Activated B cell treated with CpG ODN at 0.5 μM for 24 hours (primary cell): ENCODE data around the gene MANBA. TPM values are rescaled to one million over a fixed set of nuclear protein-coding genes. Genes with fewer than 3 reads are reported as not detected.
"Not testable (repeated sequence)": the region's sequence is repeated elsewhere in the genome, so short reads cannot be mapped to it uniquely, and the experiment has no call there.

Experiments used
- ATAC-seq: fragments of 200-7000 bp; cut with Tn5 transposase; one replicate; pipeline ENCODE4 v1.10.0; 2021; ENCODE audit warnings: low read depth, mild to moderate bottlenecking, moderate library complexity
- CTCF ChIA-PET: fragments of 350-600 bp; sonication (Branson Sonifier 250); formaldehyde crosslinking; loops from one replicate; lab custom pipeline; 2021; ENCODE audit warnings: antibody characterized with exemption; lab: Charles Lee
- POLR2A ChIA-PET: fragments of 350-600 bp; sonication (Branson Sonifier 250); formaldehyde crosslinking; loops from one replicate; lab custom pipeline; 2021; ENCODE audit warnings: antibody characterized with exemption; lab: Charles Lee
- DNase-seq: peaks from one replicate; pipeline ENCODE4 v3.0.0; 2022
- H3K27ac Mint-ChIP-seq: one replicate; pipeline ENCODE4 v1.8.0; 2020; ENCODE audit warnings: mixed read lengths
- H3K27me3 Mint-ChIP-seq: one replicate; pipeline ENCODE4 v1.8.0; 2021; ENCODE audit warnings: mixed read lengths
- H3K36me3 Mint-ChIP-seq: one replicate; pipeline ENCODE4 v1.8.0; 2021; ENCODE audit warnings: low read depth, mixed read lengths
- H3K4me1 Mint-ChIP-seq: one replicate; pipeline ENCODE4 v1.8.0; 2021; ENCODE audit warnings: mixed read lengths
- H3K4me3 Mint-ChIP-seq: one replicate; pipeline ENCODE4 v1.8.0; 2020; ENCODE audit warnings: mild to moderate bottlenecking, mixed read lengths
- H3K9me3 Mint-ChIP-seq: one replicate; pipeline ENCODE4 v1.8.0; 2020; ENCODE audit warnings: mixed read lengths
- intact Hi-C: fragments of 100-400 bp; cut with micrococcal nuclease; formaldehyde crosslinking; loops from one replicate; pipeline ENCODE4 v1.15.1; 2024
- total RNA-seq: library from RNA; stranded (reverse); gene quantifications from 2 replicates; pipeline ENCODE4 v1.2.3, GENCODE V29; 2022
- TF ChIP-seq, protein P1 (sequence below): fragments of 200-600 bp; IDR thresholded peaks from one replicate; pipeline ENCODE4 v1.8.0; 2022; ENCODE audit warnings: antibody characterized with exemption, mild to moderate bottlenecking

MANBA gene
- total RNA-seq, 1 donor from 2014 or later, result 55.3 TPM

DNA sequence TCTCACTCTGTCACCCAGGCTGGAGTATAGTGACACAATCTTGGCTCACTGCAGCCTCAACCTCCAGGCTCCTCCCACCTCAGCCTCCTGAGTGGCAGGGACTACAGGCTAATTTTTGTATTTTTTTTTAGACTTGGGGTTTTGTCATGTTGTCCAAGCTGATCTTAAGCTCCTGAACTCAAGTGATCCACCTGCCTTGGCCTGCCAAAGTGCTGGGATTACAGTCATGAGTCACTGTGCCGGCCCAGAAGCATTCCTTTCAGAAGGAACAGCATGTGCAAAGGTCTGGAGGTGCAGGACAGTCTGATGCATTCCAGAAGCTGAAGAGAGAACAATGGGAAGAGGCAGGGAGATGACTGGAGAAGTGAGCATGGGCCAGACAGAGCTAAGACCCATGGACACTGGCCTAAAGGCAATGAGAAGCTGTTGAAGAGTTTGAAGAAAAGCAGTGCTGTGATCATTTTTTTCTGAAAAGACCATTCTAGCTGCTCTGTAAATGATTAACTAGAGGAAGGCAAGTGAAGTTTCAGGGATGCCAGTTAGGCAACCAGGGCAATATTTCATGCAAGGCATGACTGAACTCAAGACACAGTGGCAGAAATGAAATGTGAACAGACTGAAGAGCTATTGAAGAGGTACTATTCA is 43.2 kb downstream of the MANBA start:
- DNase-seq, result no peak
- no peak overlapping the region for H3K27ac Mint-ChIP-seq
- no peak overlapping the region for H3K4me3 Mint-ChIP-seq
- H3K4me1 Mint-ChIP-seq, result no peaks in the 10 kb centered on the region
- ChIA-PET POLR2A (no interaction called here), CTCF (no interaction called here)
- no peaks in the 10 kb centered on the region for H3K9me3 Mint-ChIP-seq
- no peak for ATAC-seq
- no peaks in the 10 kb centered on the region for H3K27me3 Mint-ChIP-seq
- TF ChIP-seq, protein P1, sequence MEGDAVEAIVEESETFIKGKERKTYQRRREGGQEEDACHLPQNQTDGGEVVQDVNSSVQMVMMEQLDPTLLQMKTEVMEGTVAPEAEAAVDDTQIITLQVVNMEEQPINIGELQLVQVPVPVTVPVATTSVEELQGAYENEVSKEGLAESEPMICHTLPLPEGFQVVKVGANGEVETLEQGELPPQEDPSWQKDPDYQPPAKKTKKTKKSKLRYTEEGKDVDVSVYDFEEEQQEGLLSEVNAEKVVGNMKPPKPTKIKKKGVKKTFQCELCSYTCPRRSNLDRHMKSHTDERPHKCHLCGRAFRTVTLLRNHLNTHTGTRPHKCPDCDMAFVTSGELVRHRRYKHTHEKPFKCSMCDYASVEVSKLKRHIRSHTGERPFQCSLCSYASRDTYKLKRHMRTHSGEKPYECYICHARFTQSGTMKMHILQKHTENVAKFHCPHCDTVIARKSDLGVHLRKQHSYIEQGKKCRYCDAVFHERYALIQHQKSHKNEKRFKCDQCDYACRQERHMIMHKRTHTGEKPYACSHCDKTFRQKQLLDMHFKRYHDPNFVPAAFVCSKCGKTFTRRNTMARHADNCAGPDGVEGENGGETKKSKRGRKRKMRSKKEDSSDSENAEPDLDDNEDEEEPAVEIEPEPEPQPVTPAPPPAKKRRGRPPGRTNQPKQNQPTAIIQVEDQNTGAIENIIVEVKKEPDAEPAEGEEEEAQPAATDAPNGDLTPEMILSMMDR, result no peak
- peaks cover 76% of the 10 kb centered on the region for H3K36me3 Mint-ChIP-seq
- intact Hi-C loops, result no loop called here

DNA sequence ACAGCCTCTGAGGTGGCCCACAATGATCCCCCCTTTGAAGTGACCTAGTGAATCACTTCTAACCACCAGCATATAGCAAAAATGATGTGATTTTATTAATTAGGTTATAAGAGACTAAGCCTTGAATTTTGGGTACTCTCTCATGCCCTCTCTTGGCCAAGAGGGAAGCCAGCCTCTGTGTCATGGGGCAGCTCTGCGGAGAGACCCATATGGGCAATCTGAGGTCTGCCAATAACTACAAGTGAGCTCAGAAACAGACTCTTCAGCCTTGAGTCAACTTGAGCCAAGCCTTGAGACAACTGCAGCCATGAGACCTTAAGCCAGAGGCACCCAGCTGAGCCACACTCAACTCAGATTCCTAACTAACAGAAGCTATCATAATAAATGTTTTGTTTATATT is 45.7 kb downstream of the MANBA start:
- Mint-ChIP-seq H3K36me3 (peaks cover 83% of the 10 kb centered on the region), H3K4me3 (no peak overlapping the region), H3K27ac (no peak overlapping the region), H3K9me3 (no peaks in the 10 kb centered on the region), H3K4me1 (no peaks in the 10 kb centered on the region), H3K27me3 (no peaks in the 10 kb centered on the region)
- DNase-seq (no peak), ATAC-seq (no peak)
- TF ChIP-seq, protein P1, result no peak
- intact Hi-C loops, result no loop called here
- ChIA-PET POLR2A (no interaction called here), CTCF (no interaction called here)

DNA sequence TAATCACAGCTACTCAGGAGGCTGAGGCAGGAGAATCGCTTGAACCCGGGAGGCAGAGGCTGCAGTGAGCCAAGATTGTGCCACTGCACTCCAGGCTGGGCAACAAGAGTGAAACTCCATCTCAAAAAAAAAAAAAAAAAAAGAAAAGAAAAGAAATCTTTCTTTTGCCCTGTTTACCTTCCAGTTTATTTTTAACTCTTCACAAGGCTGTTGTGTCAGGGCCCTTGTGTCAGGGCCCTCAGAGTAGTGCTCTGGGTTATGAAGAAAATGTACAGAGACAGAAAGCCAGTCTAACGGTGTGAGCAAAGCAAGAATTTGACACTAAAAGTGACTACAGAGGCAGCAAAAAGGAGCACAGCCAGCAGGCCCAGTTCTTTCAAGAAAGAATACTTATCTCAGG is 47.0 kb downstream of the MANBA start:
- H3K27ac Mint-ChIP-seq, ATAC-seq, H3K4me3 Mint-ChIP-seq, H3K4me1 Mint-ChIP-seq, H3K27me3 Mint-ChIP-seq, DNase-seq, intact Hi-C loops, CTCF ChIA-PET, H3K9me3 Mint-ChIP-seq: not testable (repeated sequence)
- peaks cover 79% of the 10 kb centered on the region for H3K36me3 Mint-ChIP-seq
- POLR2A ChIA-PET, result interaction anchor here (0.5 kb wide), 1 partner anchor 43 kb away, joined by 3 read pairs; no protein-coding TSS in a partner anchor

DNA sequence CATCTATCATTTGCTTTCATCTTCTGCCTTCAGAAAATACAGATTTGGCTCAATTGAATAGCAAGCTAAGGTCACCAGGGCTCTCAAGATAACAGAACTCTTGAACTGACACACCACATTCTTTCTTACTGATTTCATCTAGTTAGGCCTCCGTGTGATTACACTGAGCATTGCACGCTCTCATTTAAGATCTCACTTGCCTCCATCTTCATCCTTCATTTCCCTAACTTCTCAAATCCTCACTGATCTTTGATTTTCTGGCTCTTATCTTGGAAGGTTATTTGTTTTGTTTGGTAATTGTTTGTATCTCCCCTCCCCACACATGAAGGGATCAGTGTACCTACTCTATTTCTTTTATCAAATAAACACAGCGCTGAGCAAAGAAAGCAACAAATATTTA is 47.7 kb downstream of the MANBA start:
- peaks cover 77% of the 10 kb centered on the region for H3K36me3 Mint-ChIP-seq
- ATAC-seq (no peak), DNase-seq (no peak)
- no peaks in the 10 kb centered on the region for H3K4me1 Mint-ChIP-seq
- no peak overlapping the region for H3K4me3 Mint-ChIP-seq
- TF ChIP-seq, protein P1, result no peak
- ChIA-PET CTCF (no interaction called here), POLR2A (no interaction called here)
- no peaks in the 10 kb centered on the region for H3K9me3 Mint-ChIP-seq
- H3K27ac Mint-ChIP-seq, result no peak overlapping the region
- intact Hi-C loops, result no loop called here
- no peaks in the 10 kb centered on the region for H3K27me3 Mint-ChIP-seq

DNA sequence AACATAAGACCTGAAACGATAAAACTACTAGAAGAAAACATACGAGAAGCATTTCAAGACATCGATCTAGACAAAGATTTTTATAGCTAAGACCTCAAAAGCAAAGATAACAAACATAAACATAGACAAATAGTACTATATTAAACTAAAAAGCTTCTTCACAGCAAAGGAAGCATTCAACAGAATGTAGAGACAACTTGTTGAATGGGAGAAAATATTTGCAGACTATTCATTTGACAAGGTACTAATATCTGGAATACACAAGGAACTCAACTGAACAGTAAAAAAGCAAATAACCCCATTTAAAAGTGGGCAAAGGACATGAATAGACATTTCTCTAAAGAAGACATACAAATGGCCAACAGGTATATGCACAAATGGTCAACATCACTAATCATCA is 49.8 kb downstream of the MANBA start:
- H3K27me3 Mint-ChIP-seq, result no peaks in the 10 kb centered on the region
- TF ChIP-seq, protein P1, result no peak
- H3K4me3 Mint-ChIP-seq, result no peak overlapping the region
- POLR2A ChIA-PET, result no interaction called here
- CTCF ChIA-PET, result no interaction called here
- ATAC-seq, result no peak
- peaks cover 2% of the 10 kb centered on the region for H3K9me3 Mint-ChIP-seq
- no peaks in the 10 kb centered on the region for H3K4me1 Mint-ChIP-seq
- intact Hi-C loops, result no loop called here
- no peak for DNase-seq
- H3K36me3 Mint-ChIP-seq, result peaks cover 79% of the 10 kb centered on the region
- H3K27ac Mint-ChIP-seq, result no peak overlapping the region

DNA sequence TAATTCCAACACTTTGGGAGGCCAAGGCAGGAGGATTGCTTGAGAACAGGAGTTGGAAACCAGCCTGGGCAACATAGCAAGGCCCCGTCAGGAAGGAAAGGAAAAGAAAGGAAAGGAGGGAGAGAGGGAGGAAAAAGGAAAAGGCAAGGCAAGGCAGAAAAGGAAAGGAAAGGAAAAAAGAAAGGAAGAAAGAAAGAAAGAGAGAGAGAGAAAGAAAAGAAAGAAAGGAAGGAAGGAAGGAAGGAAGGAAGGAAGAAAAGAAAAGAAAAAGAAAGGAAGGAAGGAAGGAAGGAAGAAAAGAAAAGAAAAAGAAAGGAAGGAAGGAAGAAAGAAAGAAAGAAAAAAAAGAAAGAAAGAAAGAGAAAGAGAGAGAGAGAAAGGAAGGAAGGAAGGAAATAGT is 51.7 kb downstream of the MANBA start:
- ATAC-seq, intact Hi-C loops, DNase-seq, H3K4me1 Mint-ChIP-seq, H3K4me3 Mint-ChIP-seq, POLR2A ChIA-PET, H3K27me3 Mint-ChIP-seq, H3K9me3 Mint-ChIP-seq, H3K27ac Mint-ChIP-seq, CTCF ChIA-PET: not testable (repeated sequence)
- peaks cover 79% of the 10 kb centered on the region for H3K36me3 Mint-ChIP-seq
